Esophagus squamous epithelium (tissue), 4 donors: ENCODE measurements around the gene AOPEP.

Experiments used
- POLR2A ChIP-seq, 4 donors: fragments of 450-650 bp; IDR thresholded peaks; one replicate each; pipeline ENCODE4 v1.6.1; 2017; ENCODE audit warnings: antibody characterized with exemption in 4 of 4, mild to moderate bottlenecking in 4 of 4, moderate library complexity in 3 of 4
- TF ChIP-seq, protein P1 (sequence below), 6 experiments: fragments of 450-650 bp in 4 of 6; fragments of 200-600 bp in 2 of 6; sonication (generic) in 2 of 6; IDR thresholded peaks; one replicate each; pipeline ENCODE4 v1.5.1; 2016 to 2019; ENCODE audit warnings: antibody characterized with exemption in 6 of 6, mild to moderate bottlenecking in 4 of 6, moderate library complexity in 4 of 6

- no peak for TF ChIP-seq POLR2A (IDR thresholded peaks at IDR 0.05)
- TF ChIP-seq, protein P1, sequence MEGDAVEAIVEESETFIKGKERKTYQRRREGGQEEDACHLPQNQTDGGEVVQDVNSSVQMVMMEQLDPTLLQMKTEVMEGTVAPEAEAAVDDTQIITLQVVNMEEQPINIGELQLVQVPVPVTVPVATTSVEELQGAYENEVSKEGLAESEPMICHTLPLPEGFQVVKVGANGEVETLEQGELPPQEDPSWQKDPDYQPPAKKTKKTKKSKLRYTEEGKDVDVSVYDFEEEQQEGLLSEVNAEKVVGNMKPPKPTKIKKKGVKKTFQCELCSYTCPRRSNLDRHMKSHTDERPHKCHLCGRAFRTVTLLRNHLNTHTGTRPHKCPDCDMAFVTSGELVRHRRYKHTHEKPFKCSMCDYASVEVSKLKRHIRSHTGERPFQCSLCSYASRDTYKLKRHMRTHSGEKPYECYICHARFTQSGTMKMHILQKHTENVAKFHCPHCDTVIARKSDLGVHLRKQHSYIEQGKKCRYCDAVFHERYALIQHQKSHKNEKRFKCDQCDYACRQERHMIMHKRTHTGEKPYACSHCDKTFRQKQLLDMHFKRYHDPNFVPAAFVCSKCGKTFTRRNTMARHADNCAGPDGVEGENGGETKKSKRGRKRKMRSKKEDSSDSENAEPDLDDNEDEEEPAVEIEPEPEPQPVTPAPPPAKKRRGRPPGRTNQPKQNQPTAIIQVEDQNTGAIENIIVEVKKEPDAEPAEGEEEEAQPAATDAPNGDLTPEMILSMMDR (IDR thresholded peaks at IDR 0.05): no peak
Observed at GRCh38 chr9:94875300-94876020, 149.0 kb downstream of the AOPEP start.
